ENCODE data around the gene FOXO3. TPM values are rescaled to one million over a fixed set of nuclear protein-coding genes. Genes with fewer than 3 reads are reported as not detected.
"Not testable (repeated sequence)": the region's sequence is repeated elsewhere in the genome, so short reads cannot be mapped to it uniquely, and the experiment has no call there.

The FOXO3 gene
- total and polyA plus RNA-seq, 2 experiments from 2014 or later: 19.7 to 36.6 TPM

- TF ChIP-seq EZH2 (IDR thresholded peaks at IDR 0.05; ENCODE audit: insufficient read depth, poor library complexity, severe bottlenecking) (no peak), EZH2phosphoT487 (IDR thresholded peaks at IDR 0.05; ENCODE audit: insufficient read depth, low read depth) (no peak)
- Histone ChIP-seq H3K79me2 (ENCODE audit: insufficient read depth) (peaks cover 98% of the 10 kb centered on the region), H2AFZ (no peak overlapping the region), H3K4me2 (ENCODE audit: unreplicated experiment) (no peak overlapping the region), H3K9ac (no peak overlapping the region), H4K20me1 (ENCODE audit: insufficient read depth) (0 out of 2 replicates have a peak, but pooled peaks cover 4% of the 10 kb centered on the region), H3K4me3 (no peak overlapping the region), H3K36me3 (ENCODE audit: low read depth) (no peaks in the 10 kb centered on the region), H3K27ac (no peak overlapping the region), H3K4me1 (ENCODE audit: insufficient read depth) (0 out of 2 replicates have a peak, but pooled peaks cover 3% of the 10 kb centered on the region), H3K9me2 (ENCODE audit: insufficient read depth) (no peaks in the 10 kb centered on the region), H3F3A (ENCODE audit: insufficient read depth) (no peaks in the 10 kb centered on the region), H3K9me3 (ENCODE audit: low read depth) (no peaks in the 10 kb centered on the region), H3K27me3 (replicated peaks; ENCODE audit: insufficient read depth) (no peaks in the 10 kb centered on the region)
- no peak for DNase-seq
- in situ Hi-C loops (cut with MboI): no loop called here
- WGBS, 2 experiments (ENCODE audit: low coverage in 1 of 2, low lambda C conversion rate in 2 of 2, missing lambda C conversion rate in 2 of 2): 44 to 48% methylated on average over 3 of the region's 3 CpGs
Observed at GRCh38 chr6:108675226-108676200, 114.8 kb downstream of the FOXO3 start.

DNA sequence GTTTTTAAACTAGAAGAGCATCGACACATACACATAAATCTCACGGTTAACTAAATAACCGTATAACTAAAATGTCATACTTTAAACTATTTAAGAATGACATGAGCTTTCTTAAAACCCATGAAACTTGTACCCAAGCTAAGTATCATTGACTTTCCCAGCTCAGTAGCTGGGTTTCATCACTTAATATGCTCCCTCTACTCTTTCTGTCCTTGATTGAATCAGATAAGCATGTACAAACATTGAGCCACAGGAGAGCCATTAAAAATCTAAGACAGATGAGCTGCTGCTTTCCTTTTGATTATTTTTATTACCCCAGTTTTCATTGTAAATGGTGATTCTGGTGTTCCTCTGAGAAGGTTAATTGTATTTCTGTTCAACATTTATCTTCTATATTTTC is 115.8 kb downstream of the FOXO3 start:
- no peak overlapping the region for H3K27ac ChIP-seq
- H3K27me3 ChIP-seq (replicated peaks; ENCODE audit: insufficient read depth): no peaks in the 10 kb centered on the region
- H3K9me2 ChIP-seq (ENCODE audit: insufficient read depth): no peaks in the 10 kb centered on the region
- no peak overlapping the region for H3K4me2 ChIP-seq (ENCODE audit: unreplicated experiment)
- H2AFZ ChIP-seq: no peak overlapping the region
- in situ Hi-C loops (cut with MboI): no loop called here
- H3K4me1 ChIP-seq (ENCODE audit: insufficient read depth): 0 out of 2 replicates have a peak, but pooled peaks cover 3% of the 10 kb centered on the region
- no peaks in the 10 kb centered on the region for H3F3A ChIP-seq (ENCODE audit: insufficient read depth)
- no peak for TF ChIP-seq EZH2 (IDR thresholded peaks at IDR 0.05; ENCODE audit: insufficient read depth, poor library complexity, severe bottlenecking)
- no peak for TF ChIP-seq EZH2phosphoT487 (IDR thresholded peaks at IDR 0.05; ENCODE audit: insufficient read depth, low read depth)
- H4K20me1 ChIP-seq (ENCODE audit: insufficient read depth): 0 out of 2 replicates have a peak, but pooled peaks cover 4% of the 10 kb centered on the region
- H3K9me3 ChIP-seq (ENCODE audit: low read depth): no peaks in the 10 kb centered on the region
- H3K36me3 ChIP-seq (ENCODE audit: low read depth): no peaks in the 10 kb centered on the region
- peaks cover 94% of the 10 kb centered on the region for H3K79me2 ChIP-seq (ENCODE audit: insufficient read depth)
- H3K9ac ChIP-seq: no peak overlapping the region
- H3K4me3 ChIP-seq: no peak overlapping the region
- WGBS, 2 experiments (ENCODE audit: low coverage in 1 of 2, low lambda C conversion rate in 2 of 2, missing lambda C conversion rate in 2 of 2): 96% methylated on average over 3 of the region's 3 CpGs
- no peak for DNase-seq

DNA sequence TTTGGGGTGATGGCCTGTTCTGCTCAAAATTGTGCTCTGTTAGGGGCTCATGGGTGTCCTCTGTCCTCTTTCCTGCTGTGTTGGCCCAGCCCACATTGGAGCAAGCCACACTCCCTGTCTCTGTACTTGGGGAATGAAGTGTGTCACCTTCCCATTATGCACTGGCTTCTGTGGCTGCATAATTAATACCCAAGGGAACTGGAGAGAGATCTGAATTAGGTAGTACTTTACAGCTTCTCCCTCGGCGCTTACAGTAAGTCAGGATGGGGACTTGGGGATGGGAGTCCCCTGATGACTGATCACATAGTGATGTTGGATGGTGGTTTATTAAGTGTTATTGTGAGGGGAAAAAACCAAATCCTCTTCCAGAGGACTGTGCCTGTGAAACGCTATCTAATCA is 116.6 kb downstream of the FOXO3 start:
- H3K36me3 ChIP-seq (ENCODE audit: low read depth): no peaks in the 10 kb centered on the region
- H3K4me2 ChIP-seq (ENCODE audit: unreplicated experiment): no peak overlapping the region
- H3K9me2 ChIP-seq (ENCODE audit: insufficient read depth): no peaks in the 10 kb centered on the region
- WGBS, 2 experiments (ENCODE audit: low coverage in 1 of 2, low lambda C conversion rate in 2 of 2, missing lambda C conversion rate in 2 of 2): 93 to 99% methylated on average over 3 of the region's 3 CpGs
- H3K27me3 ChIP-seq (replicated peaks; ENCODE audit: insufficient read depth): no peaks in the 10 kb centered on the region
- H4K20me1 ChIP-seq (ENCODE audit: insufficient read depth): 0 out of 2 replicates have a peak, but pooled peaks cover 4% of the 10 kb centered on the region
- no peaks in the 10 kb centered on the region for H3K9me3 ChIP-seq (ENCODE audit: low read depth)
- no peak for DNase-seq
- H3K4me1 ChIP-seq (ENCODE audit: insufficient read depth): peaks cover 11% of the 10 kb centered on the region
- peaks cover 5% of the 10 kb centered on the region; the same call in 1 of the 2 replicates for H3F3A ChIP-seq (ENCODE audit: insufficient read depth)
- no peak for TF ChIP-seq EZH2 (IDR thresholded peaks at IDR 0.05; ENCODE audit: insufficient read depth, poor library complexity, severe bottlenecking)
- no peak for TF ChIP-seq EZH2phosphoT487 (IDR thresholded peaks at IDR 0.05; ENCODE audit: insufficient read depth, low read depth)
- no peak overlapping the region for H3K27ac ChIP-seq
- peaks cover 90% of the 10 kb centered on the region for H3K79me2 ChIP-seq (ENCODE audit: insufficient read depth)
- H3K4me3 ChIP-seq: no peak overlapping the region
- in situ Hi-C loops (cut with MboI): no loop called here
- H3K9ac ChIP-seq: no peak overlapping the region
- H2AFZ ChIP-seq: no peak overlapping the region

- Histone ChIP-seq H4K20me1 (ENCODE audit: insufficient read depth) (no peaks in the 10 kb centered on the region), H3K9me2 (ENCODE audit: insufficient read depth) (no peaks in the 10 kb centered on the region), H3K4me3 (no peak overlapping the region), H3K4me1 (ENCODE audit: insufficient read depth) (peaks cover 13% of the 10 kb centered on the region), H3F3A (ENCODE audit: insufficient read depth) (peaks cover 5% of the 10 kb centered on the region; the same call in 1 of the 2 replicates), H3K9me3 (ENCODE audit: low read depth) (no peaks in the 10 kb centered on the region), H3K79me2 (ENCODE audit: insufficient read depth) (peaks cover 89% of the 10 kb centered on the region), H3K4me2 (ENCODE audit: unreplicated experiment) (no peak overlapping the region), H3K9ac (no peak overlapping the region), H3K36me3 (ENCODE audit: low read depth) (no peaks in the 10 kb centered on the region), H2AFZ (no peak overlapping the region), H3K27ac (no peak overlapping the region), H3K27me3 (replicated peaks; ENCODE audit: insufficient read depth) (no peaks in the 10 kb centered on the region)
- no peak for DNase-seq
- WGBS, 2 experiments (ENCODE audit: low coverage in 1 of 2, low lambda C conversion rate in 2 of 2, missing lambda C conversion rate in 2 of 2): 100% methylated on average over 1 of the region's 1 CpG
- TF ChIP-seq EZH2 (IDR thresholded peaks at IDR 0.05; ENCODE audit: insufficient read depth, poor library complexity, severe bottlenecking) (no peak), EZH2phosphoT487 (IDR thresholded peaks at IDR 0.05; ENCODE audit: insufficient read depth, low read depth) (no peak)
- in situ Hi-C loops (cut with MboI): no loop called here
Observed at GRCh38 chr6:108677894-108678293, 117.2 kb downstream of the FOXO3 start.

DNA sequence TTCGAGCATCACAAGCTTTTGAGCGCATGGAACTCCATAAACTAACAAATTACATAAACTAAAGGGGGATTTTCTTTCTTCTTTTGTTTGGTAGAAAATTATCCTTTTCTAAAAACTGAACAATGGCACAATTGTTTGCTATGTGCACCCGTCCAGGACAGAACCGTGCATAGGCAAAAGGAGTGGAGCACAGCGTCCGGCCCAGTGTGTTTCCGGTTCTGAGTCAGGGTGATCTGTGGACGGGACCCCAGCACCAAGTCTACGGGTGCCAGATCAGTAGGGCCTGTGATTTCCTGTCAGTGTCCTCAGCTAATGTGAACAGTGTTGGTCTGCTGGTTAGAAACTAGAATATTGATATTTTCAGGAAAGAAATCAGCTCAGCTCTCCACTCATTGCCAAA is 119.6 kb downstream of the FOXO3 start:
- H2AFZ ChIP-seq; in situ Hi-C loops (cut with MboI); H3F3A ChIP-seq (ENCODE audit: insufficient read depth); H3K9ac ChIP-seq; H3K4me3 ChIP-seq; H3K36me3 ChIP-seq (ENCODE audit: low read depth); H3K4me2 ChIP-seq (ENCODE audit: unreplicated experiment); H4K20me1 ChIP-seq (ENCODE audit: insufficient read depth); H3K4me1 ChIP-seq (ENCODE audit: insufficient read depth); H3K27ac ChIP-seq; H3K9me2 ChIP-seq (ENCODE audit: insufficient read depth); H3K9me3 ChIP-seq (ENCODE audit: low read depth); DNase-seq; H3K27me3 ChIP-seq (replicated peaks; ENCODE audit: insufficient read depth): not testable (repeated sequence)
- peaks cover 89% of the 10 kb centered on the region for H3K79me2 ChIP-seq (ENCODE audit: insufficient read depth)
- WGBS, 2 experiments (ENCODE audit: low coverage in 1 of 2, low lambda C conversion rate in 2 of 2, missing lambda C conversion rate in 2 of 2): 97% methylated on average over 9 of the region's 9 CpGs

GRCh38 chr6:108681721-108682120 is 121.0 kb downstream of the FOXO3 start:
- H3K36me3 ChIP-seq (ENCODE audit: low read depth); H3K27me3 ChIP-seq (replicated peaks; ENCODE audit: insufficient read depth); H3K4me1 ChIP-seq (ENCODE audit: insufficient read depth); H3K9me2 ChIP-seq (ENCODE audit: insufficient read depth); in situ Hi-C loops (cut with MboI); H3K9ac ChIP-seq; H4K20me1 ChIP-seq (ENCODE audit: insufficient read depth); H2AFZ ChIP-seq; H3K4me3 ChIP-seq; H3K9me3 ChIP-seq (ENCODE audit: low read depth); H3F3A ChIP-seq (ENCODE audit: insufficient read depth): not testable (repeated sequence)
- Histone ChIP-seq H3K27ac (peak overlapping the region; percentile 1; the same call in 1 of the 2 replicates), H3K79me2 (ENCODE audit: insufficient read depth) (peaks cover 88% of the 10 kb centered on the region), H3K4me2 (ENCODE audit: unreplicated experiment) (peak overlapping the region; percentile 22)
- peak; percentile 16 for DNase-seq
- 71 to 88% methylated on average over 1 of the region's 1 CpG for WGBS, 2 experiments (ENCODE audit: low coverage in 1 of 2, low lambda C conversion rate in 2 of 2, missing lambda C conversion rate in 2 of 2)

All from GM23248 (cell line).